ENCODE measurements around the gene URAD. TPM values are rescaled to one million over a fixed set of nuclear protein-coding genes. Genes with fewer than 3 reads are reported as not detected.

Gene URAD
- total RNA-seq, 2 donors from 2014 or later: 26.9 to 40.7 TPM

GRCh38 chr13:27971776-27972477 is 16.6 kb downstream of the URAD start:
- DNase-seq: no peak
- Histone ChIP-seq H3K27me3 (peaks cover 26% of the 10 kb centered on the region), H3K9me3 (no peaks in the 10 kb centered on the region), H3K4me1 (no peaks in the 10 kb centered on the region), H3K36me3 (no peaks in the 10 kb centered on the region), H3K9ac (ENCODE audit: low read depth in 2 of 2, low read length in 2 of 2) (peak overlapping the region; percentile 75 to 100), H3K27ac (peak overlapping the region; percentile 91), H3K4me3 (no peak overlapping the region)
- intact Hi-C loops (cut with DNase I): loop anchor here (10.0 kb wide), 1 partner anchor 1017 kb away; no protein-coding TSS in a partner anchor
- no peak for TF ChIP-seq CTCF (IDR thresholded peaks at IDR 0.05)

GRCh38 chr13:27971236-27971645 is 17.3 kb downstream of the URAD start:
- no peaks in the 10 kb centered on the region for H3K9me3 ChIP-seq
- H3K9ac ChIP-seq (ENCODE audit: low read depth in 2 of 2, low read length in 2 of 2): peak overlapping the region; percentile 75 to 100
- H3K4me1 ChIP-seq: no peaks in the 10 kb centered on the region
- no peaks in the 10 kb centered on the region for H3K36me3 ChIP-seq
- peak; percentile 60 for DNase-seq
- intact Hi-C loops (cut with DNase I): loop anchor here (10.0 kb wide), 1 partner anchor 1016 kb away; no protein-coding TSS in a partner anchor
- H3K4me3 ChIP-seq: peak overlapping the region; percentile 16
- no peak for TF ChIP-seq CTCF (IDR thresholded peaks at IDR 0.05)
- peak overlapping the region; percentile 91 for H3K27ac ChIP-seq
- H3K27me3 ChIP-seq: peaks cover 32% of the 10 kb centered on the region

GRCh38 chr13:27970382-27971235 is 17.9 kb downstream of the URAD start:
- Histone ChIP-seq H3K4me1 (no peaks in the 10 kb centered on the region), H3K27me3 (peaks cover 32% of the 10 kb centered on the region), H3K27ac (peak overlapping the region; percentile 91), H3K9me3 (no peaks in the 10 kb centered on the region), H3K9ac (ENCODE audit: low read depth in 2 of 2, low read length in 2 of 2) (peak overlapping the region; percentile 75 to 100), H3K36me3 (no peaks in the 10 kb centered on the region), H3K4me3 (peak overlapping the region; percentile 16)
- DNase-seq: no peak
- TF ChIP-seq CTCF (IDR thresholded peaks at IDR 0.05): no peak
- intact Hi-C loops (cut with DNase I): loop anchor here (10.0 kb wide), 1 partner anchor 1016 kb away; no protein-coding TSS in a partner anchor

GRCh38 chr13:27969866-27970229 is 18.6 kb downstream of the URAD start:
- Histone ChIP-seq H3K4me1 (no peaks in the 10 kb centered on the region), H3K27ac (peak overlapping the region; percentile 91), H3K27me3 (peaks cover 34% of the 10 kb centered on the region), H3K4me3 (peak overlapping the region; percentile 16), H3K9ac (ENCODE audit: low read depth in 2 of 2, low read length in 2 of 2) (peak overlapping the region; percentile 52 to 100), H3K36me3 (no peaks in the 10 kb centered on the region), H3K9me3 (no peaks in the 10 kb centered on the region)
- intact Hi-C loops (cut with DNase I): loop anchor here (10.0 kb wide), 1 partner anchor 1015 kb away; no protein-coding TSS in a partner anchor
- TF ChIP-seq CTCF (IDR thresholded peaks at IDR 0.05): no peak
- DNase-seq: no peak

GRCh38 chr13:27969082-27969865 is 19.2 kb downstream of the URAD start, which contains the start of gene CDX2:
Gene CDX2, minus strand, starts transcription at chr13:27969315. Its CDS starts 309 bp downstream, at chr13:27969006.
- peak within 1 kb of the TSS; percentile 98 to 100 for H3K9ac ChIP-seq (ENCODE audit: low read depth in 2 of 2, low read length in 2 of 2)
- H3K4me1 ChIP-seq: no peaks in the 10 kb centered on the region
- intact Hi-C loops (cut with DNase I): no loop called here
- peak within 1 kb of the TSS; percentile 91 for H3K27ac ChIP-seq
- peaks cover 34% of the 10 kb centered on the region for H3K27me3 ChIP-seq
- peak; percentile 91 for DNase-seq
- H3K9me3 ChIP-seq: no peaks in the 10 kb centered on the region
- no peaks in the 10 kb centered on the region for H3K36me3 ChIP-seq
- TF ChIP-seq CTCF (IDR thresholded peaks at IDR 0.05): no peak
- H3K4me3 ChIP-seq: peak within 1 kb of the TSS; percentile 75

All from colonic mucosa (tissue), 4 donors.